ENCODE measurements around the gene XRCC5. TPM values are rescaled to one million over a fixed set of nuclear protein-coding genes. Genes with fewer than 3 reads are reported as not detected.

Gene XRCC5
- total RNA-seq, 1 donor from 2014 or later, result 178 TPM

- TF ChIP-seq CTCF (IDR thresholded peaks at IDR 0.05), result no peak
- no peak overlapping the region for H3K4me3 ChIP-seq
- intact Hi-C loops (cut with DNase I), result no loop called here
- no peak overlapping the region for H3K27ac ChIP-seq
- ATAC-seq (no peak), DNase-seq (no peak)
- no peaks in the 10 kb centered on the region for H3K9me3 ChIP-seq
- no peaks in the 10 kb centered on the region for H3K27me3 ChIP-seq
- peaks cover 1% of the 10 kb centered on the region for H3K4me1 ChIP-seq
- H3K36me3 ChIP-seq, result peaks cover 20% of the 10 kb centered on the region
Observed at GRCh38 chr2:216211614-216212145, 102.5 kb downstream of the XRCC5 start.

GRCh38 chr2:216214768-216215167 is 105.6 kb downstream of the XRCC5 start:
- no peaks in the 10 kb centered on the region for H3K9me3 ChIP-seq
- H3K4me3 ChIP-seq, result no peak overlapping the region
- DNase-seq (no peak), ATAC-seq (no peak)
- no peak overlapping the region for H3K27ac ChIP-seq
- H3K36me3 ChIP-seq, result no peaks in the 10 kb centered on the region
- H3K4me1 ChIP-seq, result peaks cover 11% of the 10 kb centered on the region
- TF ChIP-seq CTCF (IDR thresholded peaks at IDR 0.05), result no peak
- H3K27me3 ChIP-seq, result no peaks in the 10 kb centered on the region
- intact Hi-C loops (cut with DNase I), result no loop called here

- H3K9me3 ChIP-seq, result no peaks in the 10 kb centered on the region
- no peak for TF ChIP-seq CTCF (IDR thresholded peaks at IDR 0.05)
- H3K4me1 ChIP-seq, result peaks cover 11% of the 10 kb centered on the region
- no peaks in the 10 kb centered on the region for H3K27me3 ChIP-seq
- DNase-seq (no peak), ATAC-seq (no peak)
- no peak overlapping the region for H3K27ac ChIP-seq
- intact Hi-C loops (cut with DNase I), result no loop called here
- H3K4me3 ChIP-seq, result no peak overlapping the region
- no peaks in the 10 kb centered on the region for H3K36me3 ChIP-seq
Observed at GRCh38 chr2:216215658-216216390, 106.7 kb downstream of the XRCC5 start.

- H3K27ac ChIP-seq, result peak overlapping the region; percentile 13
- no peak for DNase-seq
- ATAC-seq, result peak; percentile 19
Observed at GRCh38 chr2:216216951-216217903, 108.1 kb downstream of the XRCC5 start.

GRCh38 chr2:216217904-216218260 is 108.7 kb downstream of the XRCC5 start:
- no peak overlapping the region for H3K4me3 ChIP-seq
- no peaks in the 10 kb centered on the region for H3K9me3 ChIP-seq
- no peak for ATAC-seq
- H3K36me3 ChIP-seq, result no peaks in the 10 kb centered on the region
- peaks cover 11% of the 10 kb centered on the region for H3K4me1 ChIP-seq
- no peaks in the 10 kb centered on the region for H3K27me3 ChIP-seq
- H3K27ac ChIP-seq, result peak overlapping the region; percentile 13
- no peak for TF ChIP-seq CTCF (IDR thresholded peaks at IDR 0.05)
- DNase-seq, result no peak
- intact Hi-C loops (cut with DNase I), result no loop called here

More at GRCh38 chr2:216216951-216217903, 108.1 kb downstream of the XRCC5 start:
- H3K36me3 ChIP-seq, result no peaks in the 10 kb centered on the region
- H3K4me3 ChIP-seq, result no peak overlapping the region
- H3K27me3 ChIP-seq, result no peaks in the 10 kb centered on the region
- TF ChIP-seq CTCF (IDR thresholded peaks at IDR 0.05), result no peak
- peaks cover 11% of the 10 kb centered on the region for H3K4me1 ChIP-seq
- intact Hi-C loops (cut with DNase I), result no loop called here
- no peaks in the 10 kb centered on the region for H3K9me3 ChIP-seq
